NB4 (cell line): Measurements from ENCODE around the gene ACSS3.

Source experiments
- CTCF ChIP-seq: IDR thresholded peaks from one replicate; pipeline ENCODE4 v1.5.1; 2012; ENCODE audit warnings: low read depth, low read length
- POLR2A ChIP-seq: IDR thresholded peaks from 2 replicates; pipeline ENCODE4 v1.6.1; 2011; ENCODE audit warnings: mild to moderate bottlenecking; ENCODE audit not compliant: insufficient read length; ENCODE audit errors: extremely low read depth
- TF ChIP-seq, protein P1 (sequence below): IDR thresholded peaks from 2 replicates; pipeline ENCODE4 v1.6.1; 2011; ENCODE audit warnings: low read depth, low read length

- TF ChIP-seq, protein P1, sequence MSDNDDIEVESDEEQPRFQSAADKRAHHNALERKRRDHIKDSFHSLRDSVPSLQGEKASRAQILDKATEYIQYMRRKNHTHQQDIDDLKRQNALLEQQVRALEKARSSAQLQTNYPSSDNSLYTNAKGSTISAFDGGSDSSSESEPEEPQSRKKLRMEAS: no peak
- TF ChIP-seq CTCF (no peak), POLR2A (no peak)
Measured at GRCh38 chr12:81206429-81206828, 128.6 kb downstream of the ACSS3 start.
